HFFc6 (cell line): ENCODE data around the gene TMCC1. TPM values are rescaled to one million over a fixed set of nuclear protein-coding genes. Genes with fewer than 3 reads are reported as not detected.

Experiments
- DNase-seq: peaks from one replicate; pipeline ENCODE4 v3.0.0-alpha.2; 2018
- H3K27ac Mint-ChIP-seq: 2 replicates; pipeline ENCODE4 v1.8.0; 2020; ENCODE audit warnings: mild to moderate bottlenecking, mixed read lengths
- H3K27me3 Mint-ChIP-seq: 2 replicates; pipeline ENCODE4 v1.8.0; 2021; ENCODE audit warnings: mild to moderate bottlenecking, moderate library complexity, mixed read lengths; ENCODE audit not compliant: insufficient read depth
- H3K36me3 Mint-ChIP-seq: 2 replicates; pipeline ENCODE4 v1.8.0; 2021; ENCODE audit warnings: low read depth, mixed read lengths
- H3K4me1 Mint-ChIP-seq: 2 replicates; pipeline ENCODE4 v1.8.0; 2020; ENCODE audit warnings: low read depth, mixed read lengths
- H3K4me3 Mint-ChIP-seq: 2 replicates; pipeline ENCODE4 v1.8.0; 2020; ENCODE audit warnings: mild to moderate bottlenecking, moderate library complexity, mixed read lengths
- H3K9me3 Mint-ChIP-seq: 2 replicates; pipeline ENCODE4 v1.8.0; 2020; ENCODE audit warnings: mild to moderate bottlenecking, mixed read lengths
- total RNA-seq, 6 experiments: library from RNA; stranded (reverse); fragmentation: NEBNext Ultra II Directional; extraction: Animal tissue kit (Norgen Biotek cat#: 25700); gene quantifications; 2 replicates in 1 of 6; 3 replicates in 5 of 6; pipeline ENCODE4 v1.2.3, GENCODE V29; 2021
- TF ChIP-seq, protein P1 (sequence below): fragments of 200-600 bp; sonication (generic); IDR thresholded peaks from 2 replicates; pipeline ENCODE4 v1.5.0; 2021; ENCODE audit warnings: antibody characterized with exemption, mild to moderate bottlenecking

TMCC1 gene
- total RNA-seq, 6 experiments from 2014 or later = 14.3 to 20.8 (median 16.7) TPM

GRCh38 chr3:129736070-129736469, 157.4 kb downstream of the TMCC1 start:
- Mint-ChIP-seq H3K27me3 (no peaks in the 10 kb centered on the region; the same call in 1 of the 2 replicates), H3K4me3 (no peak overlapping the region), H3K36me3 (no peaks in the 10 kb centered on the region), H3K4me1 (peaks cover 9% of the 10 kb centered on the region; the same call in 1 of the 2 replicates), H3K27ac (no peak overlapping the region), H3K9me3 (no peaks in the 10 kb centered on the region)
- TF ChIP-seq, protein P1, sequence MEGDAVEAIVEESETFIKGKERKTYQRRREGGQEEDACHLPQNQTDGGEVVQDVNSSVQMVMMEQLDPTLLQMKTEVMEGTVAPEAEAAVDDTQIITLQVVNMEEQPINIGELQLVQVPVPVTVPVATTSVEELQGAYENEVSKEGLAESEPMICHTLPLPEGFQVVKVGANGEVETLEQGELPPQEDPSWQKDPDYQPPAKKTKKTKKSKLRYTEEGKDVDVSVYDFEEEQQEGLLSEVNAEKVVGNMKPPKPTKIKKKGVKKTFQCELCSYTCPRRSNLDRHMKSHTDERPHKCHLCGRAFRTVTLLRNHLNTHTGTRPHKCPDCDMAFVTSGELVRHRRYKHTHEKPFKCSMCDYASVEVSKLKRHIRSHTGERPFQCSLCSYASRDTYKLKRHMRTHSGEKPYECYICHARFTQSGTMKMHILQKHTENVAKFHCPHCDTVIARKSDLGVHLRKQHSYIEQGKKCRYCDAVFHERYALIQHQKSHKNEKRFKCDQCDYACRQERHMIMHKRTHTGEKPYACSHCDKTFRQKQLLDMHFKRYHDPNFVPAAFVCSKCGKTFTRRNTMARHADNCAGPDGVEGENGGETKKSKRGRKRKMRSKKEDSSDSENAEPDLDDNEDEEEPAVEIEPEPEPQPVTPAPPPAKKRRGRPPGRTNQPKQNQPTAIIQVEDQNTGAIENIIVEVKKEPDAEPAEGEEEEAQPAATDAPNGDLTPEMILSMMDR = no peak
- no peak for DNase-seq

GRCh38 chr3:129735638-129736037, 157.9 kb downstream of the TMCC1 start:
- peaks cover 9% of the 10 kb centered on the region; the same call in 1 of the 2 replicates for H3K4me1 Mint-ChIP-seq
- TF ChIP-seq, protein P1 = no peak

DNA sequence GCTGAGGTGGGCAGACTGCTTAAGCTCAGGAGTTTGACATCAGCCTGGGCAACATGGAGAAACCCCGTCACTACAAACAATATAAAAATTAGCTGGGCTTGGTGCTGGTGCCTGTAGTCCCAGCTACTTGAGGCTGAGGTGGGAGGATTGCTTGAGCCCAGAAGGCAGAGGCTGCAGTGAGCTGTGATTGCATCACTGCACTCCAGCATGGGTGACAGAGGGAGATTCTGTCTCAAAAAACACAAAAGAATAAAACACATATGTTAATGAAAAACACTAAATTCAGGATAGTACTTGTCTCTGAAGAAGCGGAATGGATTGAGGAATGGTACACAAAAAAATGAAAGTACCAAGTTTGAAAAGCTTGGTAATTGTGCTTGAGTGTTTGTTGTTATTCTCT, 159.1 kb downstream of the TMCC1 start:
- Mint-ChIP-seq H3K27me3 (no peaks in the 10 kb centered on the region), H3K9me3 (no peaks in the 10 kb centered on the region), H3K27ac (no peak overlapping the region)

More at GRCh38 chr3:129735638-129736037, 157.9 kb downstream of the TMCC1 start:
- no peak overlapping the region for H3K27ac Mint-ChIP-seq
- no peak for DNase-seq
- H3K27me3 Mint-ChIP-seq = no peaks in the 10 kb centered on the region; the same call in 1 of the 2 replicates
- H3K9me3 Mint-ChIP-seq = no peaks in the 10 kb centered on the region
- no peaks in the 10 kb centered on the region for H3K36me3 Mint-ChIP-seq
- no peak overlapping the region for H3K4me3 Mint-ChIP-seq

DNA sequence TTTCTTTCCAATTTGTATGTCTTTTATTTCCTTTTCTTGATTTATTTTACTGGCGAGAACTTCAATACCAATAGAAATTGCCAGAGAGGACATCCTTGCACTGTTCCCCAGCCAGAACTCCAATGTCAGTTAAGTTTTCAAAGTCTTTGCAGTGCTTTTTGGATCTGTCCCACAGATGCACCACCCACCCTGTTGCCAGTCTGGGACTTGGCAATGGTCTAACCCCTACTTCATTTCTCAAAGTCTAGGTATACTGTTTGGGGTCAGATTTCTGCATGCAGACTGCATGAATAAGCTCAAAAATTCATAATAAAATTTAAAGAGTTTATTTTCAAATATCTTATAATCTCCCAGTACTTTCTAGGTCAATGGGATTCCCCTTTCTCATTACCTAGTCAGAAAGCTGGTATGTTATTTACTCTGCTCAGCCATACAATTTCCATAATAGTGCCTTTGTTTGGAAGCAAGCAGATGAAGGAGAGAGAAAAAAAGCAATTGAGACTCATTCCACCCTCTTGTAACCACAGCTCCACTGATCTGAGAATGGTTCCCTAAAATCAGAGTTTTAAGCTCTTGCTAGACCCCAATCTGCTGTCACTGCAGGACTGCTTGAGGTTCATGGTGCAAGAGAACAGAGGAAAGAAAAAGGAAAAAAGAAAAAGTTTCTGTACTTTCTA, 161.2 kb downstream of the TMCC1 start:
- no peak for DNase-seq
- Mint-ChIP-seq H3K4me3 (no peak overlapping the region), H3K36me3 (no peaks in the 10 kb centered on the region), H3K4me1 (peaks cover 9% of the 10 kb centered on the region; the same call in 1 of the 2 replicates), H3K27me3 (no peaks in the 10 kb centered on the region), H3K9me3 (no peaks in the 10 kb centered on the region), H3K27ac (no peak overlapping the region)
- TF ChIP-seq, protein P1 = no peak

More for the DNA sequence above, 159.1 kb downstream of the TMCC1 start:
- H3K4me1 Mint-ChIP-seq = peaks cover 9% of the 10 kb centered on the region; the same call in 1 of the 2 replicates
- H3K36me3 Mint-ChIP-seq = no peaks in the 10 kb centered on the region
- no peak for DNase-seq
- H3K4me3 Mint-ChIP-seq = no peak overlapping the region
- TF ChIP-seq, protein P1 = no peak

DNA sequence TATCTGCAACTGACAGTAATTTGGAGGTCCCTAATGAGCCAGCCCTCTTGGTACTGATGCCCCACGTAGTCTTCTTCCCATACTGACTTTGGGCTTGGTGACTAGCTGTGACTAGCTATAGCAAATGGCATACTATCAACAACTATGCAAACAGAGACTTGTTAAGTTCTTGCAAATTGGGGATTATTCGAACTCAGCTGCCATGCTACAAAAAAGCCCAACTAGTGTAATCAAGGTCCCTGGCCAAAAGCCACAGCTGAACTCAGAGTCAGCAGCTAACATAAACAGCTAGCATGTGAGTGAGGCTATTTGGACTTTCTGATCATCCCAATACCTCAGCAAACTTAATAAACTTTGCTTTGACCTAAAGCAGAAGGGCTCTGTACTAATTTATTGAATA, 165.8 kb downstream of the TMCC1 start:
- no peak overlapping the region for H3K27ac Mint-ChIP-seq
- no peak for DNase-seq
- H3K4me3 Mint-ChIP-seq = no peak overlapping the region
- peaks cover 27% of the 10 kb centered on the region for H3K4me1 Mint-ChIP-seq
- no peaks in the 10 kb centered on the region for H3K36me3 Mint-ChIP-seq
- TF ChIP-seq, protein P1 = no peak
- no peaks in the 10 kb centered on the region for H3K9me3 Mint-ChIP-seq
- H3K27me3 Mint-ChIP-seq = peaks cover 3% of the 10 kb centered on the region; the same call in 1 of the 2 replicates
